IgD-negative memory B cell (primary cell): ENCODE data around the gene DNMT3A. TPM values are rescaled to one million over a fixed set of nuclear protein-coding genes. Genes with fewer than 3 reads are reported as not detected.
A peak's percentile ranks its signal among the peaks of the same experiment; 100 is the strongest.

ENCODE experiments used
- H3K27ac Mint-ChIP-seq, 3 donors: one replicate each; pipeline ENCODE4 v1.8.0; 2020 to 2022; ENCODE audit warnings: mild to moderate bottlenecking in 3 of 3, mixed read lengths in 3 of 3, moderate library complexity in 1 of 3
- H3K27me3 Mint-ChIP-seq: one replicate; pipeline ENCODE4 v1.8.0; 2021; ENCODE audit warnings: mixed read lengths
- H3K36me3 Mint-ChIP-seq: one replicate; pipeline ENCODE4 v1.8.0; 2020; ENCODE audit warnings: mild to moderate bottlenecking, mixed read lengths
- H3K4me1 Mint-ChIP-seq, 3 donors: one replicate each; pipeline ENCODE4 v1.8.0; 2020 to 2022; ENCODE audit warnings: mixed read lengths in 3 of 3, mild to moderate bottlenecking in 1 of 3
- H3K4me3 Mint-ChIP-seq, 4 donors: one replicate each; pipeline ENCODE4 v1.8.0; 2020 to 2022; ENCODE audit warnings: mild to moderate bottlenecking in 4 of 4, mixed read lengths in 4 of 4, moderate library complexity in 3 of 4
- H3K9me3 Mint-ChIP-seq, 3 donors: one replicate each; pipeline ENCODE4 v1.8.0; 2020 to 2021; ENCODE audit warnings: mixed read lengths in 3 of 3, mild to moderate bottlenecking in 1 of 3
- polyA plus RNA-seq: library from polyadenylated mRNA; unstranded; fragments of 300-500 nt; fragmentation: Illumina TruSeq; gene quantifications from one replicate; pipeline ENCODE4 v1.2.3, GENCODE V29; 2021

The DNMT3A gene
- polyA plus RNA-seq, 1 donor from 2014 or later, result 4.9 TPM

GRCh38 chr2:25342372-25343186 lies 854 bp upstream of the DNMT3A start:
- Mint-ChIP-seq H3K4me1 (peaks cover 2 to 7% (median 4%) of the 10 kb centered on the region in 3 donors), H3K27ac (peak overlapping the region in 1 of 3 donors; percentile 42), H3K36me3 (no peaks in the 10 kb centered on the region), H3K9me3 (no peaks in the 10 kb centered on the region), H3K4me3 (peak overlapping the region; percentile 69 to 89 (median 82)), H3K27me3 (peaks cover 2% of the 10 kb centered on the region)

DNA sequence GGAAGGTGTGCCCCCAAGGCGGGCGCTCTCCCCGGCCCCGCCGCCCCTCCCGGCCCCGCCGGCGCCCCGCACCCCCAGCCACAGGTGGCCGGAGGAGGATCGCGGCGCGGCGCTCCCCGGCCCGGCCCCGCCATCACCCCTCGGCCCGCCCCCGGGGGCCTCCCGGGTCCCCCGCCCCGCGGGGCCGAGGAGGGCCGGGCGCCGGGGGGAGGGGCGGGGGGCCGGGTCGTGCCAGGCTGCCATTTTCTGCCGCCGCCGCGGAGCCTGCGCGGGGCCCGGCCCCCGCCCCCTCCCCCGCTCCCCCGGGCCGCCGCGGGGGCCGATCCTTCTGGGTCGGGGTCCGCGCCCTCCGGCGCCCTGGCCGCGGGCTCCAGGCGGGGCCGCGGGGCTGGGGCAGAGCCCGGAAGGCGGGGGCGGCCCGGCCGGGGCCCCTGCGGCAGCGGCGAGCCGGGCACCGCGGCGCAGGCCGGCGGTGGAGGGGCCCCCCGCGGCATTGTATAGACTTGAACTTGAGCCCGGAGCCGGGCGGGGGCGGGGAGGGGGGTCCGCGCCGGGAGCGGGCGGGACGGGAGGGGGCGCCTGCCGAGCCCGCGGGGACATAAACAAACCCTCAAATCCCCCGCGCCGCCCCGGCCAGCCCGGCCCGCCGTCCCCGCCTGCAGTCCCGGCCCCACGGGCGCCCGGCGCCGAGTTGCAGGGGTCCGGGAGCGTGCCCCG lies 556 bp downstream of the DNMT3A start:
- Mint-ChIP-seq H3K4me3 (no peak overlapping the region), H3K36me3 (no peaks in the 10 kb centered on the region), H3K27me3 (peaks cover 2% of the 10 kb centered on the region), H3K27ac (no peak overlapping the region), H3K4me1 (peaks cover 6 to 10% (median 8%) of the 10 kb centered on the region in 3 donors), H3K9me3 (no peaks in the 10 kb centered on the region)

DNA sequence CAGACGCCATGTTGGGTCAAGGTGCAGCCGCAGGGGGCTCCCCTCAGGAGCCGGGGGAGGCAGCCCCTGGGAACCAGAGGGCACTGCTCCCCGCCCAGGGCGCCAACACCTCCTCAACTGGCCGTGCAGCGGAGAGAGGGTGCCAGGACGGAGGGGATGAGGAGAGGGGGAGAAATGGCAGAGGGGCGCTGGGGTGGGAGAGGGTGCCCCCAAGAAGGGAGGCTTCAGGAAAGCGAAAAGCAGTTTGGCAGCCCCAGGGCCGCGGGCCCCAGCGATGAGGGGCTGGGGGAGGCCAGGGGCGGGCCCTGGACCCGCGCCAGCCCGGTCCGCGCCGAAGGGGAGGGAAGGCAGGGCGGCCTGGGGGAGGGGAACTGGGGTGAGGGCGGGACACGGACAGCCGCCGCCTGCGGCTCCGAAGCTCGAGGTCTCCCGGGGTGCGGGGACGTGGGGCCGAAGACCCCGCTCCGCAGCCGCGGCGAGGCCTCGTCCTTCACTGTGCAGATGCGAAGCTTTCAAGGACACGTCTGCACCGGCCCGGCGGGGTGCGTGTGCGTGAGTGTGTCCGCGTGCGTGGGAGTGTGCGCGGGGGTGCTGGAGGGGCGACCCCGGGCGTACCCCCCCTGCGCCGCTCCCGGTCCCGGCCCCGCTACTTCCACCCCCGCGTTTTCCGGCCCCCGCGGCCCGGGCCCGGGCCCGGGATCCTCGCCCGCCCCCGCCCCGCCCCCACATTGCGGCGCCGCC lies 1.4 kb downstream of the DNMT3A start:
- H3K9me3 Mint-ChIP-seq, result no peaks in the 10 kb centered on the region
- no peak overlapping the region for H3K27ac Mint-ChIP-seq
- no peaks in the 10 kb centered on the region for H3K36me3 Mint-ChIP-seq
- H3K4me1 Mint-ChIP-seq, result peaks cover 11 to 14% (median 12%) of the 10 kb centered on the region in 3 donors
- H3K4me3 Mint-ChIP-seq, result peak overlapping the region; percentile 60 to 75 (median 72)
- H3K27me3 Mint-ChIP-seq, result peaks cover 2% of the 10 kb centered on the region

DNA sequence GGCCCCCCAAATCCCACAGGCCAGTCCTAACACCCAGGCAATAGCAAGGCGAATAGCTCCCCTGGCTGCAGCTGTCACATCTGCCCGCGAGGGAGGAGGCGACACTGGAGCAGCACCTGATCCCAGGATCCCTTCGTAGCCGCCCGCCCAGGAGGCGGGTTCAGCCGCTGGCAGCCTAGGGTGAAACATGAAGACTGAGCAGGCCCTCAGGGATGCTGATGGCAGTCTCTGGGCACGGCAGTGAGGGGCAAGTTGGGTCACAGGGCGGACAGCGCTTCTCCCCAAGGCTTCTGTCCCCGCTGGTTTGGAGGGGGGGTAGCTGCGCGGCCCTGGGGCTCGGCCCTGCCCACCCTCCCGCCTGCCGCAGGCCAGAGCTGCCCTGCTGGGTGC lies 1.9 kb downstream of the DNMT3A start:
- peak overlapping the region; percentile 63 to 92 (median 70) for H3K4me3 Mint-ChIP-seq
- no peaks in the 10 kb centered on the region for H3K9me3 Mint-ChIP-seq
- H3K27ac Mint-ChIP-seq, result no peak overlapping the region
- H3K27me3 Mint-ChIP-seq, result peaks cover 2% of the 10 kb centered on the region
- H3K4me1 Mint-ChIP-seq, result peaks cover 16 to 17% (median 17%) of the 10 kb centered on the region in 3 donors
- H3K36me3 Mint-ChIP-seq, result no peaks in the 10 kb centered on the region

GRCh38 chr2:25339211-25339674 lies 2.5 kb downstream of the DNMT3A start:
- Mint-ChIP-seq H3K4me1 (peaks cover 21 to 22% (median 22%) of the 10 kb centered on the region in 3 donors), H3K9me3 (no peaks in the 10 kb centered on the region), H3K27me3 (peaks cover 2% of the 10 kb centered on the region), H3K27ac (peak overlapping the region in 1 of 3 donors; percentile 16), H3K36me3 (no peaks in the 10 kb centered on the region), H3K4me3 (peak overlapping the region; percentile 63 to 92 (median 78))

DNA sequence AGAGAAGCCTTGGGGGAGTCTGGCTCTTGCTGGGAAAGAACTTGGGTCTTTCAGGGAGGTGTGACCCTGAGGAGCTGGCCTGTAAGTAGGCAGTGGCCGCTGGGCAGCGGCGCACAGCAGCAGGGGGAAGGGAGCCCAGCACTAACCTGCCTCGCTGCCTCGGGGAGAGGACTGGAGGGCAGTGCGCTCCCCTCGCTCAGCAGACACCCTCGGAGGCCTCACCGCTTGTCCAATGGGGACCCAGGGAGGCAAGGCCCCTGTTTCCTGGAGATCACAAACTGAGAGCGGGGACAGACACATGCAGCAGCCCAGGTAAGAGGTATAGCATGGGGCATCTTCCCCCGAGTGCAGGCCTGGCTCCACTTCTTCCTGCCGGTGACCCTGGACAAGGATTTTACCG lies 3.3 kb downstream of the DNMT3A start:
- no peaks in the 10 kb centered on the region for H3K9me3 Mint-ChIP-seq
- H3K27ac Mint-ChIP-seq, result peak overlapping the region in 1 of 3 donors; percentile 16
- peaks cover under 1% of the 10 kb centered on the region for H3K27me3 Mint-ChIP-seq
- peak overlapping the region in 3 of 4 donors; percentile 63 to 78 (median 75) for H3K4me3 Mint-ChIP-seq
- peaks cover 24 to 30% (median 27%) of the 10 kb centered on the region in 3 donors for H3K4me1 Mint-ChIP-seq
- H3K36me3 Mint-ChIP-seq, result no peaks in the 10 kb centered on the region

DNA sequence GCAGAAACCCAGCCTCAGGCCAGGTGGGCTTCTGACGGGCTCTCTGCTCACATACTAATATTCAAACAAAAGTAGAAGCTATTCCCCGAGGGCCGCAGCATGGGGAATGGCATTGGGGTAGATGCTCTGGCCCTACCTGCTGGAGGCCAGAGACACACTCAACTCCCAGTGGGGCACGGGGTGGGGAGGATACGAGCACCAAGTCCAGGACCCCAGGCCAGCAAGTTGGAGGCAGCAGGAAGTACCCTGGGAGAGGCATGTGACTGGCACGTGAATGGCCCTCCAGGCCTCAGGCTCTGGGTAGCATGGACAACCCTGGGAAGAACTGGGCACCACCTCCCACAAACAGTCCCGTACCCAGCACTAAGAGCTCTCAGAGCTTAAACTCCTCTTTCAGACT lies 3.8 kb downstream of the DNMT3A start:
- Mint-ChIP-seq H3K4me1 (peaks cover 26 to 31% (median 27%) of the 10 kb centered on the region in 3 donors), H3K27ac (peak overlapping the region; percentile 10 to 71 (median 16)), H3K9me3 (no peaks in the 10 kb centered on the region), H3K4me3 (peak overlapping the region in 3 of 4 donors; percentile 68 to 76 (median 75)), H3K27me3 (no peaks in the 10 kb centered on the region), H3K36me3 (no peaks in the 10 kb centered on the region)

GRCh38 chr2:25337276-25337675 lies 4.4 kb downstream of the DNMT3A start:
- no peaks in the 10 kb centered on the region for H3K27me3 Mint-ChIP-seq
- H3K4me3 Mint-ChIP-seq, result peak overlapping the region in 1 of 4 donors; percentile 75
- no peaks in the 10 kb centered on the region for H3K36me3 Mint-ChIP-seq
- H3K4me1 Mint-ChIP-seq, result peaks cover 26 to 33% (median 28%) of the 10 kb centered on the region in 3 donors
- H3K9me3 Mint-ChIP-seq, result no peaks in the 10 kb centered on the region
- peak overlapping the region in 2 of 3 donors; percentile 16 to 71 for H3K27ac Mint-ChIP-seq

DNA sequence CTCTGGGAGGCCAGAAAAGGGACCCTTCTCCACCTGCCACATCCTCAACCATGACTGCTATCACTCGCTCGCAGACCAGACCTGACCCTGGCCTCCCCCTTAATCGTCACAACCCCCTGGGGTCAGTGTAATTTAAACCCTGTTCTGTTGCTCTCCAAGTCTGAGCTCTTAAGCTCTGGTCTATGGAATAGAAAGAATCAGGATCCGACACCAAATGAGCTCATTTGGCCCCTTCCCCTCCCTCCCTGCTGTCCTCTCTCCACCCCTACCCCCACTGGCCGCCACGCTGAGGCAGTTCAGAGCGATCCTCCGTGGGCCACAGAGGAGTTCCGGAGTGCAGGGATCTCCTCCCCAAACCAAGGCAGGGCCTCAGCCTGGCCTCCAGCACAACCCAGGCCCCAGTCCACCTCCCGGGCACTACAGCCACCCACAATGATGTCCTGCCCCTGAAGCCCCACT lies 5.3 kb downstream of the DNMT3A start:
- Mint-ChIP-seq H3K4me1 (peaks cover 26 to 38% (median 32%) of the 10 kb centered on the region in 3 donors), H3K27me3 (no peaks in the 10 kb centered on the region), H3K9me3 (no peaks in the 10 kb centered on the region), H3K27ac (peak overlapping the region in 2 of 3 donors; percentile 15 to 91), H3K36me3 (no peaks in the 10 kb centered on the region), H3K4me3 (no peak overlapping the region)

GRCh38 chr2:25335971-25336370 lies 5.8 kb downstream of the DNMT3A start:
- H3K27me3 Mint-ChIP-seq, result no peaks in the 10 kb centered on the region
- no peak overlapping the region for H3K27ac Mint-ChIP-seq
- H3K4me1 Mint-ChIP-seq, result peaks cover 27 to 38% (median 32%) of the 10 kb centered on the region in 3 donors
- H3K36me3 Mint-ChIP-seq, result no peaks in the 10 kb centered on the region
- peak overlapping the region in 1 of 4 donors; percentile 61 for H3K4me3 Mint-ChIP-seq
- no peaks in the 10 kb centered on the region for H3K9me3 Mint-ChIP-seq

- Mint-ChIP-seq H3K9me3 (no peaks in the 10 kb centered on the region), H3K27me3 (no peaks in the 10 kb centered on the region), H3K4me3 (peak overlapping the region in 2 of 4 donors; percentile 56 to 61), H3K4me1 (peaks cover 30 to 38% (median 32%) of the 10 kb centered on the region in 3 donors), H3K36me3 (no peaks in the 10 kb centered on the region), H3K27ac (peak overlapping the region in 1 of 3 donors; percentile 31)
These were observed 6.5 kb downstream of the DNMT3A start for GRCh38 chr2:25335204-25335603.

DNA sequence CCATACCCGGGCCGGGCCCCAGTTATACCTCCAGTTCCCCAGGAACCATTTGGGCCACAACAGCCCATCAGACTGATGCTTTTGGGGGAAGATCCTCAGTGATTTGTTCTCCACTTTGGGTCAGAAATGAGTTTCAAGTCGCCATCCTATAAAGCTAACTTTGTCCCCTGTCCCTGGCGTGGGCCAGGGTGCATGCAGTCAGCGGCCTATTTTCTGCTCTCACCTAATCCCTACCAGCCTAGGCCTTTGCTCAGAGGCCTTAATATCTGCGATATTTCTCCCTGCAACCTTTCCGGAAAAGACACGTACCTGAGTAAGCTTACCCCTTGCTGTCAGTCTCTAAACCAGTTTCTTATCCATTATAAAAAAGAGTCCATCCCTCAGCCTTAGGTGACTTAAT lies 7.2 kb downstream of the DNMT3A start:
- Mint-ChIP-seq H3K4me3 (peak overlapping the region; percentile 37 to 87 (median 61)), H3K36me3 (no peaks in the 10 kb centered on the region), H3K27ac (peak overlapping the region in 2 of 3 donors; percentile 63 to 69), H3K4me1 (peaks cover 30 to 38% (median 32%) of the 10 kb centered on the region in 3 donors), H3K27me3 (no peaks in the 10 kb centered on the region), H3K9me3 (no peaks in the 10 kb centered on the region)

DNA sequence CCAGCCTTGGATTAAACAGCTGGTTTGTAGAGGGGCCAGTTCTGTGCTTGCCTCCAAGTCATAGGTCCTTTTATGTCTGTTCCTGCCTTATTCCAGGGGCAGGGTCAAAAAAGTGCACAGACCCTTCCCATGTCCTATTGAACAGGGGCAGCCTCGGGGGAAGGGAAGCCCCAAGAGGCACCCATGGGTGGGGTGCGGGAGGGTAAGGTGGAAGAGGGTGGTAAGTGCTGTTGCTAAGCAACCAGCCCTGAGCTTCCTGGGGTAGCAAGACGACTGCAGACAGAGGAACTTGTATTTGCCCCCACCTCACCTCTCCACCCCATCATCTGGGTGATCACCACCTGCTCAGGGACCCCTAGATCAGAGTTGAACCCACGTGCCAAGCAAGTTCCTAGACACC lies 7.7 kb downstream of the DNMT3A start:
- Mint-ChIP-seq H3K27me3 (no peaks in the 10 kb centered on the region), H3K27ac (peak overlapping the region; percentile 13 to 69 (median 31)), H3K4me1 (peaks cover 30 to 38% (median 32%) of the 10 kb centered on the region in 3 donors), H3K36me3 (no peaks in the 10 kb centered on the region), H3K4me3 (peak overlapping the region; percentile 37 to 87 (median 61)), H3K9me3 (no peaks in the 10 kb centered on the region)

DNA sequence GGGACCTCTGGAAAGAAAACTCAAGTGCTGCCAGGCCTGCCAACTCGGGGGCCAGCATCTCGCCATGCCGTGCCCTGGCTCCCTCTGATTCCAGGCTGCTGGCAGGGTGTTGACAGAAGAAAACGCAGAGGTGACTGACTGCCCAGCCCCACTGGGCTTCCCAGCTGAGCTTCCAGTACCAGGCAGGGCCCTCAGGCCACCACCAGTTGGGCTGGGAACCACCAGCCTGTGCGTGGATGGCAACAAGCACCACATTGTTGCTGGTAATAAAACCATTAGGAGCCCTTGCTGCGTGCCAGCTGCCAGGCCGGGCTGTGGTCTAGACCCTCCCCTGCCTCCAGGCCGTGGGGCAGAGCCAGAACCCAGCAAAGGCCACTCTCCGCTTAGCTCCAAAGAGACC lies 9.2 kb downstream of the DNMT3A start:
- Mint-ChIP-seq H3K4me3 (peak overlapping the region in 1 of 4 donors; percentile 32), H3K4me1 (peaks cover 23 to 36% (median 29%) of the 10 kb centered on the region in 3 donors), H3K9me3 (peaks cover 0 to 2% (median under 1%) of the 10 kb centered on the region in 3 donors), H3K27ac (no peak overlapping the region), H3K36me3 (peaks cover 4% of the 10 kb centered on the region), H3K27me3 (no peaks in the 10 kb centered on the region)
